Adrenal gland (tissue), 12 donors: ENCODE results near the gene ITM2C. TPM values are rescaled to one million over a fixed set of nuclear protein-coding genes. Genes with fewer than 3 reads are reported as not detected.
A peak's percentile ranks its signal among the peaks of the same experiment; 100 is the strongest.

Experiments used
- DNase-seq, 7 donors: peaks; one replicate each; pipeline ENCODE4 v3.0.0-alpha.2; 2019 to 2020
- H3K27ac ChIP-seq, 5 donors: fragments of 200-600 bp; sonication (generic) in 4 of 5; 1 replicate in 3 of 5; 2 replicates in 2 of 5; pipeline versions ENCODE4 v1.5.1 to v1.8.0; 2016 to 2020; ENCODE audit warnings: mild to moderate bottlenecking in 1 of 5
- H3K27me3 ChIP-seq: fragments of 200-600 bp; 2 replicates; pipeline ENCODE4 v1.8.0; 2021
- H3K36me3 ChIP-seq, 2 donors: fragments of 200-600 bp; replicated peaks in 1 of 2; 1 replicate in 1 of 2; 2 replicates in 1 of 2; pipeline versions ENCODE4 v1.5.1 to v1.8.0; 2018 to 2022
- H3K4me1 ChIP-seq, 2 donors: fragments of 200-600 bp; replicated peaks in 1 of 2; 1 replicate in 1 of 2; 2 replicates in 1 of 2; pipeline versions ENCODE4 v1.5.1 to v1.8.0; 2018 to 2021
- H3K4me3 ChIP-seq, 4 donors: fragments of 200-600 bp; sonication (generic) in 3 of 4; one replicate each; pipeline ENCODE4 v1.5.1; 2016 to 2018
- H3K9me3 ChIP-seq, 3 donors: fragments of 200-600 bp; sonication (generic) in 1 of 3; replicated peaks in 1 of 3; 1 replicate in 2 of 3; 2 replicates in 1 of 3; pipeline versions ENCODE4 v1.5.1 to v1.8.0; 2016 to 2021
- CTCF ChIP-seq, 6 experiments: fragments of 450-650 bp in 4 of 6; fragments of 200-600 bp in 2 of 6; sonication (generic) in 1 of 6; IDR thresholded peaks; 1 replicate in 5 of 6; 2 replicates in 1 of 6; pipeline versions ENCODE4 v1.5.1 to v1.8.0; 2016 to 2021; ENCODE audit warnings: antibody characterized with exemption in 6 of 6, mild to moderate bottlenecking in 2 of 6, moderate library complexity in 1 of 6
- POLR2A ChIP-seq, 2 donors: fragments of 450-650 bp; IDR thresholded peaks; one replicate each; pipeline ENCODE4 v1.6.1; 2017; ENCODE audit warnings: antibody characterized with exemption in 2 of 2, mild to moderate bottlenecking in 2 of 2, moderate library complexity in 1 of 2
- WGBS, 4 donors: extraction: QIAGEN DNeasy Blood & Tissue Kit in 2 of 4; methylation state at CpG; one replicate each; pipeline versions ENCODE4 v1.1.5 to v1.1.7; 2013 to 2017; 5-methylcytosine and 5-hydroxymethylcytosine counted together
- intact Hi-C, 2 donors: fragments of 100-400 bp; cut with DNase I; formaldehyde crosslinking; loops; one replicate each; pipeline versions ENCODE4 v1.14.1 to v1.15.0; 2022 to 2023
- polyA plus RNA-seq, 3 donors: library from polyadenylated mRNA; stranded (reverse); fragments of 200-250 nt in 2 of 3; fragments of 350-450 nt in 1 of 3; fragmentation: Illumina TruSeq in 1 of 3; extraction: RNeasy Lipid Tissue Mini Kit (QIAGEN cat#74804) in 1 of 3; gene quantifications; one replicate each; pipeline ENCODE4 v1.2.3, GENCODE V29; 2013 to 2014
- total RNA-seq, 9 donors: library from RNA; depleted of rRNA in 4 of 9; stranded (reverse); fragments of >200 nt in 4 of 9; fragments of 120-200 nt in 1 of 9; fragmentation: NEBNext Ultra II Directional in 1 of 9; extraction: Animal tissue kit (Norgen Biotek cat#: 25700) in 1 of 9; gene quantifications; one replicate each; pipeline versions ENCODE4 v1.1.0 to v1.2.4, GENCODE V29; 2013 to 2023
- donor health status: healthy with polysubstance abuse.
- donor health status: Bipolar disorder and iron deficiency.
- donor health status: DM: yes; HTN: yes; CAD: no.
- donor health status: DM: no; HTN: no; CAD: no.
- donor health status: DM: no; HTN: no; CAD: no.
- donor health status: DM: yes; HTN: yes; CAD: no.

Gene ITM2C
- total and polyA plus RNA-seq, 12 donors = 16.8 to 131 (median 35.6) TPM

GRCh38 chr2:230824406-230824978, 40.2 kb upstream of the ITM2C start:
- DNase-seq = peak; percentile 53 to 78 (median 59)
- no peak overlapping the region for H3K27ac ChIP-seq
- peak overlapping the region in 1 of 4 donors; percentile 48 for H3K4me3 ChIP-seq
- peaks cover 0 to under 1% of the 10 kb centered on the region in 2 donors for H3K36me3 ChIP-seq
- no peak for TF ChIP-seq POLR2A (IDR thresholded peaks at IDR 0.05)
- peak; percentile 63 to 78 (median 74) for TF ChIP-seq CTCF (IDR thresholded peaks at IDR 0.05)
- intact Hi-C loops = loop anchor here (2.0 to 5.0 kb wide), 2 partner anchors 162 to 163 kb away; no protein-coding TSS in a partner anchor
- WGBS, 4 donors = 21 to 23% (median 22%) methylated on average over 14 of the region's 14 CpGs
- H3K9me3 ChIP-seq = no peaks in the 10 kb centered on the region
- peaks cover 0 to 6% of the 10 kb centered on the region in 2 donors for H3K4me1 ChIP-seq
- peaks cover 15% of the 10 kb centered on the region for H3K27me3 ChIP-seq

DNA sequence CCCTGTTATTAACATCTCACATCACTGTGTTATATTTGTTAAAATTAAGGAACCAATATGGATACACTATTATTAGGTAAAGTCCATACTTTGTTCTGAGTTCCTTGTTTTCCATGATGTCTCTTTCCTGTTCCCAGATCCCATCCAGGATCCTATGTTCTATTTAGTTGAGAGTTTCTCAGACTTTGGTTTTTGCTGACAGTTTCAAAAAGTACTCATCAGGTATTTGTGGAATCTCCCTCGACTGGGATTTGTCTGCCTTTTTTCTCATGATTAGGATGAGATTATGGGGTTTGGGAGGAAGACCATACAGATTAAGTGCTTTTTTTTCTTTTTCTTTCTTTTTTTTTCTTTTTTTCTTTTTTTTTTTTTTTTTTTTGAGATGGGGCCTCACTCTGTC, 39.4 kb upstream of the ITM2C start:
- TF ChIP-seq CTCF (IDR thresholded peaks at IDR 0.05) = no peak
- TF ChIP-seq POLR2A (IDR thresholded peaks at IDR 0.05) = no peak
- Histone ChIP-seq H3K36me3 (no peaks in the 10 kb centered on the region), H3K27me3 (peaks cover 15% of the 10 kb centered on the region), H3K9me3 (no peaks in the 10 kb centered on the region), H3K4me3 (no peak overlapping the region), H3K27ac (no peak overlapping the region), H3K4me1 (peaks cover 0 to 6% of the 10 kb centered on the region in 2 donors)
- WGBS, 4 donors = 44 to 48% (median 47%) methylated on average over 1 of the region's 1 CpG
- intact Hi-C loops = loop anchor here in 1 of 2 donors (2.0 kb wide), 1 partner anchor 161 kb away; no protein-coding TSS in a partner anchor
- no peak for DNase-seq

DNA sequence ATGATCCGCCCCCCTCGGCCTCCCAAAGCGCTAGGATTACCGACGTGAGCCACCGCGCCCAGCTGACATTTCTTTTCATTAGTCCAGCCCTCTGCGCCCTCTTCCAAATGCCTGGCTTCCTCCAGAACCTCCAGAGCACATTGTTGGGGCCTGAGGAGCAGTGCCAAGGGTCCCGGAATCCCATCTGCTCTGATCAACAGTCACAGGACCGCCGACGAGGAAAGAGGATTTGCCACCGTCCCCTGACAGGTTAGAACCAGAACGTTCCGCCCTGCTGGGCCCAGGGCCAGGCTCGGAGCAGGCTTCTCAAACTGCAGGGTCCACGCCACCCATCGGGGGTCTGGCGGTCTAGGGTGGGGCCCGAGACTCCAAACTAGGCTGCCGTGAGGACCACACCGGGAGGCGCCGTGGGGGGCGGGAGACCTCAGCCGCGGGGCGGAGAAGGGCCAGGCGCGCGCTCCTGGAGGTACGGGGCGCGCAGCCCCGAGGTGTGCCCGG, 36.9 kb upstream of the ITM2C start:
- no peak for DNase-seq

More for the DNA sequence above, 36.9 kb upstream of the ITM2C start:
- Histone ChIP-seq H3K9me3 (no peaks in the 10 kb centered on the region), H3K27ac (no peak overlapping the region), H3K4me1 (peaks cover 0 to 6% of the 10 kb centered on the region in 2 donors), H3K4me3 (peak overlapping the region in 1 of 4 donors; percentile 31), H3K27me3 (peaks cover 18% of the 10 kb centered on the region), H3K36me3 (no peaks in the 10 kb centered on the region)
- intact Hi-C loops = no loop called here
- WGBS, 4 donors = 39 to 91% (median 47%) methylated on average over 11 to 36 of the region's 36 CpGs
- TF ChIP-seq CTCF (IDR thresholded peaks at IDR 0.05) = no peak
- TF ChIP-seq POLR2A (IDR thresholded peaks at IDR 0.05) = no peak
